ENCODE results near the gene SF3A2. TPM values are rescaled to one million over a fixed set of nuclear protein-coding genes. Genes with fewer than 3 reads are reported as not detected.
"Not testable (repeated sequence)": the region's sequence is repeated elsewhere in the genome, so short reads cannot be mapped to it uniquely, and the experiment has no call there.

SF3A2 gene
- total RNA-seq, 5 donors from 2014 or later (not counting 1 experiment from before 2014, with no cell fraction given), result 130 to 172 (median 161) TPM

DNA sequence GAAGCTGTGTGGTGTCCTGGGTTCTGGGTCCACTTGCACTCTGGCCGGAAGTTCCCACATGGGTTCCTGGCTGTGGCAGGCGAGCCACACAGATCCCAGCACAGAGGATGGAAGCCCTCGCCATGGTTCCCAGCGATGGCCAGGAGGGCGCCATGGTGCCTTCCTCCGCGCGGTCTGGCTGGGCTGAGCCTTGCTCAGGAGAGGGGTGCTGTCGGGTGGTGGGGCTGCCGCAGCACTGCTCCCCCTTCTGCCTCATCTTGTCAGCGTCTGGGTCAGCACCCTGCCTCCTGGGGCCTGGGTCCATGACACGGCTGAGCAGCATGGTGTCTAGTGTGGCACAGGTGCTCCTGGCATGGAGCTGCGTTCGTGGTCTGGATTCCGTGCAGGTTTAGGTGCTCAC, 39.4 kb upstream of the SF3A2 start:
- POLR2A ChIA-PET, result no interaction called here
- Mint-ChIP-seq H3K4me1 (peaks cover 0 to 7% (median 4%) of the 10 kb centered on the region in 3 donors), H3K4me3 (no peak overlapping the region), H3K27ac (no peak overlapping the region), H3K36me3 (peaks cover 12% of the 10 kb centered on the region), H3K9me3 (no peaks in the 10 kb centered on the region), H3K27me3 (no peaks in the 10 kb centered on the region)
- ATAC-seq (replicated peaks in 1 of 4) (no peak), DNase-seq (no peak)
- Histone ChIP-seq H3K27me3 (replicated peaks in 1 of 2; ENCODE audit: control insufficient read depth in 2 of 2, extremely low read depth in 1 of 2, insufficient read depth in 2 of 2, low read length in 1 of 2) (no peaks in the 10 kb centered on the region), H3K4me3 (ENCODE audit: control insufficient read depth in 1 of 2, extremely low read depth in 1 of 2, low read length in 1 of 2) (no peak overlapping the region), H3K27ac (ENCODE audit: low read length) (no peak overlapping the region), H3K9me3 (no peaks in the 10 kb centered on the region), H3K36me3 (ENCODE audit: control insufficient read depth in 2 of 2, extremely low read depth in 1 of 2, insufficient read depth in 1 of 2, low read length in 1 of 2) (peaks cover 30 to 34% of the 10 kb centered on the region in 2 donors), H3K4me1 (ENCODE audit: control insufficient read depth in 1 of 2, extremely low read depth in 1 of 2, insufficient read depth in 2 of 2, low read length in 2 of 2) (no peaks in the 10 kb centered on the region)
- CTCF ChIA-PET, result interaction anchor here in 1 of 2 donors (0.6 kb wide), 1 partner anchor 505 kb away, joined by 4 read pairs; no protein-coding TSS in a partner anchor
- WGBS (ENCODE audit: insufficient coverage), result 96% methylated on average over 15 of the region's 15 CpGs

DNA sequence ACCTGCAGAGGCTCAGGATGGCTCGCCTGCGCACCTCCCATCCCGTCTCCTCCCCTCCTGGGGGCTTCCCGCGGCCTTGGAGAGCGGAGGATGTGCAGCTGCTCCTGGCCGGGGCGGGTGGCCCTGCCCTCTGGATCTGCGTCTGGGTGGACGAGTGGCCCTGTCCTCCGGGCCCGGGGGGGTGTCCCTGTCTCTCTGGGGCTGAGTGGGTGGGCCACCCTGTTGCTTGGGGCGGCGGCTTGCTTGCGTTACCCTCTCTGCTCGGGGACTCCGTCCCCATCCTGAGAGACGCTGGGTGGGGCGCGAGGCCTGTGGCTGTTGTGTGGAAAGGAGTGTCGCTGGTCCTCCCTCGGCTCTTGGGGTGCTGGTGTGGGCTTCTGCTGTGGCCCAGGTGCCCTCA, 38.3 kb upstream of the SF3A2 start:
- Mint-ChIP-seq H3K27me3 (no peaks in the 10 kb centered on the region), H3K36me3 (peaks cover 8% of the 10 kb centered on the region), H3K27ac (no peak overlapping the region), H3K4me3 (no peak overlapping the region), H3K9me3 (no peaks in the 10 kb centered on the region), H3K4me1 (peaks cover 0 to 7% (median 4%) of the 10 kb centered on the region in 3 donors)
- ATAC-seq (replicated peaks in 1 of 4), result no peak
- no peak for DNase-seq
- Histone ChIP-seq H3K4me1 (ENCODE audit: control insufficient read depth in 1 of 2, extremely low read depth in 1 of 2, insufficient read depth in 2 of 2, low read length in 2 of 2) (no peaks in the 10 kb centered on the region), H3K27ac (ENCODE audit: low read length) (no peak overlapping the region), H3K4me3 (ENCODE audit: control insufficient read depth in 1 of 2, extremely low read depth in 1 of 2, low read length in 1 of 2) (no peak overlapping the region), H3K27me3 (replicated peaks in 1 of 2; ENCODE audit: control insufficient read depth in 2 of 2, extremely low read depth in 1 of 2, insufficient read depth in 2 of 2, low read length in 1 of 2) (no peaks in the 10 kb centered on the region), H3K36me3 (ENCODE audit: control insufficient read depth in 2 of 2, extremely low read depth in 1 of 2, insufficient read depth in 1 of 2, low read length in 1 of 2) (peaks cover 29 to 32% of the 10 kb centered on the region in 2 donors), H3K9me3 (no peaks in the 10 kb centered on the region)
- ChIA-PET CTCF (no interaction called here), POLR2A (no interaction called here)
- WGBS (ENCODE audit: insufficient coverage), result 95% methylated on average over 12 of the region's 22 CpGs

DNA sequence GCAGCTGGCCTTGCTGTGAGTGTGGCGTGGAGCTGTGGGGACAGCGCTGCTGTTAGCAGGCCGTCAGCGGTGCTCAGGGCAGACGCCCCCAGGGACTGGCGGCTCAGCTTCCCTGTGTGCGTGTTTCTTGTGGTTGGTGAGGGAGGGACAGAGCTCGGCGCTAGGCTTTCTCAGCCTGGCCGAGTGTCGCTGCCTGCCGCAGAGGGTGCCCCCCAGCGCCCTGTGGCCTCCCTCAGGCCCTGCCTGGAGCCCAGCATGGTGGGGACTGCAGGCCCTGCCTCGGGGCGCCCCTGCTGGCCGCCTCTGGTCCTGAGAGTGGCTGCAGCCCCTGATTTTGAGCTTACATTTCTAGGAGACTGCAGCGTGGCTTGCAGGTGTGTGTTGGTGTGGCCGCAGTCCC, 37.4 kb upstream of the SF3A2 start:
- CTCF ChIA-PET, result no interaction called here
- 83% methylated on average over 18 of the region's 18 CpGs for WGBS (ENCODE audit: insufficient coverage)
- H3K9me3 ChIP-seq, result no peaks in the 10 kb centered on the region
- H3K27me3 ChIP-seq (replicated peaks in 1 of 2; ENCODE audit: control insufficient read depth in 2 of 2, extremely low read depth in 1 of 2, insufficient read depth in 2 of 2, low read length in 1 of 2), result no peaks in the 10 kb centered on the region
- DNase-seq (no peak), ATAC-seq (replicated peaks in 1 of 4) (no peak)
- Mint-ChIP-seq H3K36me3 (peaks cover 6% of the 10 kb centered on the region), H3K4me1 (peaks cover 0 to 7% (median 4%) of the 10 kb centered on the region in 3 donors), H3K9me3 (no peaks in the 10 kb centered on the region), H3K27ac (no peak overlapping the region), H3K4me3 (no peak overlapping the region), H3K27me3 (no peaks in the 10 kb centered on the region)
- peaks cover 23 to 30% of the 10 kb centered on the region in 2 donors for H3K36me3 ChIP-seq (ENCODE audit: control insufficient read depth in 2 of 2, extremely low read depth in 1 of 2, insufficient read depth in 1 of 2, low read length in 1 of 2)
- H3K4me3 ChIP-seq (ENCODE audit: control insufficient read depth in 1 of 2, extremely low read depth in 1 of 2, low read length in 1 of 2), result no peak overlapping the region
- POLR2A ChIA-PET, result no interaction called here
- no peak overlapping the region for H3K27ac ChIP-seq (ENCODE audit: low read length)
- H3K4me1 ChIP-seq (ENCODE audit: control insufficient read depth in 1 of 2, extremely low read depth in 1 of 2, insufficient read depth in 2 of 2, low read length in 2 of 2), result no peaks in the 10 kb centered on the region

DNA sequence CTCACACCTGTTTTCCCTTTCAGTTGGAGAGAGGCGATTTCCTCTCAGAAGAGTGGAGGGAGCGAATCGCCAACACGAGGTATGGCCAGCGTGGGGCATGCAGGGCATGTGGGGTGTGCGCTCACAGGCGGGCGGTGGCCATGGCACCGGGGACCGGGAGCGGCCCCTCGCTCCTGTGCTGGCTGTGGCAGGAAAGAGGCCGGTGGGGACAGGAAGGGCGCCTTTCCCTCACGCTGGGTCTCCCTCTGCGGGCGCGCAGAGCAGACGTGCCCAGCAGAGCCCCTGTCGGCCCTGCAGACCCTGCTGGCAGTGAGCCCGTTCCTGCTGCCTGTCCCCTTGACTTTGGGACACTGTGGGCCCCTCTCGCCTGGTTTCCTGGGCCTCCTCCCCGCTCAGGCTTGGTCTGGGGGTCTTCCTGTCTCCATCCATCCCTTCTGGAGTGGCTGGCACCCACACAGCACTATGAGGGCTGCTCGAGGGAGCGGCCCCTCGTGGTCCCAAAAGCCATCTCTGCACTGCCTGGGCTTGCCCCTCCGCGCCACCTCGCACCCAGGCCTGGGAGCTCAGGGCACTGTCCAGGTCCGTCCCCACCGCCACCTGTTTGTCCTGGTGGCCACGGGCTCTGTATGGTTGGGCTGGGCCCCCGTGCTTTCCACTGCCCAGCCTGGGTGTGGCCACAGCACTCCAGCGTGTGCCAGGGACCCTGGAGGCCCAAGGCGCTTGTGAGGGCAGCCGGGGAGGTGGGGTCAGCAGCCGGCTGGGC, 36.6 kb upstream of the SF3A2 start:
- no peaks in the 10 kb centered on the region for H3K4me1 ChIP-seq (ENCODE audit: control insufficient read depth in 1 of 2, extremely low read depth in 1 of 2, insufficient read depth in 2 of 2, low read length in 2 of 2)
- no peak for DNase-seq

DNA sequence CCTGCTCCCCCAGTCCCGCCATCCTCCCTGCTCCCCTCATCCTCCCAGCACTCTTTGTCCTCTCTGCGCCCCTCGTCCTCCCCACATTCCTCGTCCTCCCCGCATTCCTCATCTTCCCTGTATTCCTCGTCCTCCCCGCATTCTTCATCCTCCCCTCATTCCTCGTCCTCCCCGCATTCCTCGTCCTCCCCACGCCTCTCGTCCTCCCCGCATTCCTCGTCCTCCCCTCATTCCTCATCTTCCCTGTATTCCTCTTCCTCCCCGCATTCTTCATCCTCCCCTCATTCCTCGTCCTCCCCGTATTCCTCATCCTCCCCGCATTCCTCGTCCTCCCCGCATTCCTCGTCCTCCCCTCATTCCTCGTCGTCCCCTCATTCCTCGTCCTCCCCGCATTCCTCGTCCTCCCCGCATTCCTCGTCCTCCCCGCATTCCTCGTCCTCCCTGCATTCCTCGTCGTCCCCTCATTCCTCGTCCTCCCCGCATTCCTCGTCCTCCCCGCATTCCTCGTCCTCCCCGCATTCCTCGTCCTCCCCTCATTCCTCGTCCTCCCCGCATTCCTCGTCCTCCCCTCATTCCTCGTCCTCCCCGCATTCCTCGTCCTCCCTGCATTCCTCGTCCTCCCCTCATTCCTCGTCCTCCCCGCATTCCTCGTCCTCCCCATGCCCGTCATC, 35.9 kb upstream of the SF3A2 start:
- H3K9me3 ChIP-seq; H3K4me3 ChIP-seq (ENCODE audit: control insufficient read depth in 1 of 2, extremely low read depth in 1 of 2, low read length in 1 of 2); H3K27ac Mint-ChIP-seq; POLR2A ChIA-PET; H3K4me1 ChIP-seq (ENCODE audit: control insufficient read depth in 1 of 2, extremely low read depth in 1 of 2, insufficient read depth in 2 of 2, low read length in 2 of 2); H3K27me3 ChIP-seq (replicated peaks in 1 of 2; ENCODE audit: control insufficient read depth in 2 of 2, extremely low read depth in 1 of 2, insufficient read depth in 2 of 2, low read length in 1 of 2); CTCF ChIA-PET; H3K4me3 Mint-ChIP-seq; H3K9me3 Mint-ChIP-seq; H3K27me3 Mint-ChIP-seq; H3K27ac ChIP-seq (ENCODE audit: low read length); H3K4me1 Mint-ChIP-seq; DNase-seq; ATAC-seq (replicated peaks in 1 of 4); H3K36me3 Mint-ChIP-seq: not testable (repeated sequence)
- peaks cover 17 to 21% of the 10 kb centered on the region in 2 donors for H3K36me3 ChIP-seq (ENCODE audit: control insufficient read depth in 2 of 2, extremely low read depth in 1 of 2, insufficient read depth in 1 of 2, low read length in 1 of 2)
- 97% methylated on average over 50 of the region's 50 CpGs for WGBS (ENCODE audit: insufficient coverage)

More for the DNA sequence above, 36.6 kb upstream of the SF3A2 start:
- Mint-ChIP-seq H3K27ac (no peak overlapping the region), H3K36me3 (peaks cover 8% of the 10 kb centered on the region), H3K4me3 (no peak overlapping the region), H3K4me1 (peaks cover 0 to 7% (median 4%) of the 10 kb centered on the region in 3 donors), H3K9me3 (no peaks in the 10 kb centered on the region), H3K27me3 (no peaks in the 10 kb centered on the region)
- no peak for ATAC-seq (replicated peaks in 1 of 4)
- 96% methylated on average over 35 of the region's 37 CpGs for WGBS (ENCODE audit: insufficient coverage)
- Histone ChIP-seq H3K27ac (ENCODE audit: low read length) (no peak overlapping the region), H3K27me3 (replicated peaks in 1 of 2; ENCODE audit: control insufficient read depth in 2 of 2, extremely low read depth in 1 of 2, insufficient read depth in 2 of 2, low read length in 1 of 2) (no peaks in the 10 kb centered on the region), H3K9me3 (no peaks in the 10 kb centered on the region), H3K36me3 (ENCODE audit: control insufficient read depth in 2 of 2, extremely low read depth in 1 of 2, insufficient read depth in 1 of 2, low read length in 1 of 2) (peaks cover 20 to 25% of the 10 kb centered on the region in 2 donors), H3K4me3 (ENCODE audit: control insufficient read depth in 1 of 2, extremely low read depth in 1 of 2, low read length in 1 of 2) (no peak overlapping the region)
- ChIA-PET POLR2A (no interaction called here), CTCF (no interaction called here)

DNA sequence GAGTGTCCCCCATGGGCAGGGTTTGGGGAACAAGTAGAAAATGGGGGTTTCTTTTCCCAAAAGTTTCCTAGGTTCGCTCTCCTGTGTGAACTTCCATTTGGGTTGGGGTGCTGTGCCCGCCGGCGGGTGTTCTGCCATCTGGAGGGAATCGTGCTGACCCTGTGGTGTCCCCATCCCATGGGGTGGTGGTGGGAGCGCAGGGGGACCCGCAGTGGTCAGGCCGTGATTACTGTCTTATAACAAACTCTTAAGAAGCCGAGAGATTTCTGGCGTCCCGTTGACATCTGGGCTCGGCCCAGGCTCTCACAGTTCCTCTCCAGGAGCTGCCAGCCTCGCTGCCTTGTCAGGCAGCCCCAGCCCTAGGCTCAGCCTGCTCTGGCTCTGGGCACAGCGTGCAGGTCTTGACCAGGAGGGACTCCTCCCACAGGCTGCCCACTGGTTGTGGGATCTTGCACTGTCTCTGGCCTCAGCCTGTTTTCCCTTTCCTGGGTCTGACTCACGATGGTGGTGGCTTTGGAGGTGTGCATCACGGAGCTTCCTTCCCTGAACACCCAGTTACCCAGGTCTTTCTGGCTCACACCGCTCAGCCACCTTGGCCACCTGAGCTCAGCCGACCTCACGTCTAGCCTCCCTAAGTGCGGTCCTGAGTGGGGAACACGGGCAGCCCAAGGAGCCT, 35.0 kb upstream of the SF3A2 start:
- no peaks in the 10 kb centered on the region for H3K9me3 Mint-ChIP-seq
- no peak for ATAC-seq (replicated peaks in 1 of 4)
- ChIA-PET CTCF (interaction anchor here in 1 of 2 donors (0.5 kb wide), 1 partner anchor 61 kb away, joined by 4 read pairs; no protein-coding TSS in a partner anchor), POLR2A (no interaction called here)
- H3K9me3 ChIP-seq, result no peaks in the 10 kb centered on the region
- WGBS (ENCODE audit: insufficient coverage), result 95% methylated on average over 15 of the region's 21 CpGs
- no peak overlapping the region for H3K27ac ChIP-seq (ENCODE audit: low read length)
- peaks cover 13 to 19% of the 10 kb centered on the region in 2 donors for H3K36me3 ChIP-seq (ENCODE audit: control insufficient read depth in 2 of 2, extremely low read depth in 1 of 2, insufficient read depth in 1 of 2, low read length in 1 of 2)
- H3K4me1 Mint-ChIP-seq, result peaks cover 0 to 7% (median 4%) of the 10 kb centered on the region in 3 donors
- no peaks in the 10 kb centered on the region for H3K4me1 ChIP-seq (ENCODE audit: control insufficient read depth in 1 of 2, extremely low read depth in 1 of 2, insufficient read depth in 2 of 2, low read length in 2 of 2)
- no peaks in the 10 kb centered on the region for H3K27me3 Mint-ChIP-seq
- no peaks in the 10 kb centered on the region for H3K27me3 ChIP-seq (replicated peaks in 1 of 2; ENCODE audit: control insufficient read depth in 2 of 2, extremely low read depth in 1 of 2, insufficient read depth in 2 of 2, low read length in 1 of 2)
- no peak overlapping the region for H3K4me3 Mint-ChIP-seq
- H3K4me3 ChIP-seq (ENCODE audit: control insufficient read depth in 1 of 2, extremely low read depth in 1 of 2, low read length in 1 of 2), result no peak overlapping the region
- DNase-seq, result no peak
- no peak overlapping the region for H3K27ac Mint-ChIP-seq
- H3K36me3 Mint-ChIP-seq, result peaks cover 10% of the 10 kb centered on the region

Data from T-cell (primary cell).